ENCODE data around the gene SELENOF. TPM values are rescaled to one million over a fixed set of nuclear protein-coding genes. Genes with fewer than 3 reads are reported as not detected.

SELENOF gene
- total RNA-seq, 1 donor: 275 TPM

DNA sequence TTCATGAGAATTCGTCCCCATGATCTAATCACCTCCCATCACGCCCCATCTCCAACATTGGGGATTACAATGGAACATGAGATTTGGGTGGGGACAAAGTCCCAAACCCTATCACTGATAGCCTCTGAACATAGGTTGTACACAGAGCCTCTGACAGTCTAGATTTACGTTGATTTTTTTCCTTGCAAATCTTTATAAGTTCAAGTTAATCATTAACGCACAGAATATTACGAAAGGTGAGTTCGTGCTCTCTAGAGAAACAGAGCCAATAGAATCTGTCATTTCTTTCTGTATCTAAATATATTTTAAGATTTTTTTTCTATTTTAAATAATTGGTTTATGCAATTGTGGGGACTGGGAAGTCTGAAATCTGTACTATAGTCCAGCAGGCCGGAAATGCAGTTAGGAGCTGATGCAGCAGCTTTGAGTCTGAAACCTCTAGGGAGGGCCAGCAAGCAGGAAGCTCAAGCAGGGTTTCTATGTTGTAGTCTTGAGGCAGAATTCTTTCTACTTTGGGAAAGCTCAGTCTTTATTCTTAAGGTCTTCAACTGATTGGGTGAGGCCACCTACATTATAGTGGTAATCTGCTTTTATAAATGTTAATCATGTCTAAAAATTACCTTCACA lies 61.0 kb downstream of the SELENOF start:
- no peak for DNase-seq (ENCODE audit: low read depth)
- TF ChIP-seq, protein P1, sequence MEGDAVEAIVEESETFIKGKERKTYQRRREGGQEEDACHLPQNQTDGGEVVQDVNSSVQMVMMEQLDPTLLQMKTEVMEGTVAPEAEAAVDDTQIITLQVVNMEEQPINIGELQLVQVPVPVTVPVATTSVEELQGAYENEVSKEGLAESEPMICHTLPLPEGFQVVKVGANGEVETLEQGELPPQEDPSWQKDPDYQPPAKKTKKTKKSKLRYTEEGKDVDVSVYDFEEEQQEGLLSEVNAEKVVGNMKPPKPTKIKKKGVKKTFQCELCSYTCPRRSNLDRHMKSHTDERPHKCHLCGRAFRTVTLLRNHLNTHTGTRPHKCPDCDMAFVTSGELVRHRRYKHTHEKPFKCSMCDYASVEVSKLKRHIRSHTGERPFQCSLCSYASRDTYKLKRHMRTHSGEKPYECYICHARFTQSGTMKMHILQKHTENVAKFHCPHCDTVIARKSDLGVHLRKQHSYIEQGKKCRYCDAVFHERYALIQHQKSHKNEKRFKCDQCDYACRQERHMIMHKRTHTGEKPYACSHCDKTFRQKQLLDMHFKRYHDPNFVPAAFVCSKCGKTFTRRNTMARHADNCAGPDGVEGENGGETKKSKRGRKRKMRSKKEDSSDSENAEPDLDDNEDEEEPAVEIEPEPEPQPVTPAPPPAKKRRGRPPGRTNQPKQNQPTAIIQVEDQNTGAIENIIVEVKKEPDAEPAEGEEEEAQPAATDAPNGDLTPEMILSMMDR (IDR thresholded peaks at IDR 0.05; ENCODE audit: insufficient read depth, low read depth, low read length): no peak
- H3K4me3 ChIP-seq (ENCODE audit: low read depth, low read length): no peak overlapping the region

DNA sequence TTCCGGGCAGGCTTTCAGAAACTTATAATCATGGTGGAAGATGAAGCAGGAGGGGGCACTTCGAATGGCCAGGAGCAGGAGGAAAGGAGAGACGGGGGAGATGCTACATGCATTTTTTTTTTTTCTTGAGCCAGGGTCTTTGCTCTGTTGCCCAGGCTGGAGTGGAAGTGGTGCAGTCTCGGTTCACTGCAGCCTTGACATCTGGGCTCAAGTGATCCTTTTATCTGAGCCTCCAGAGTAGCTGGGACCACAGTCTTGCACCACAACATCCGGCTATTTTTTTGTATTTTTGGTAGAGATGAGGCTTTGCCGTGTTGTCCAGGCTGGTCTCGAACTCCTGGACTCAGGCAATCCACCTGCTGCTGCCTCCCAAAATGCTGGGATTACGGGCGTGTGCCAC lies 61.6 kb downstream of the SELENOF start:
- DNase-seq (ENCODE audit: low read depth): no peak
- TF ChIP-seq, protein P1 (IDR thresholded peaks at IDR 0.05; ENCODE audit: insufficient read depth, low read depth, low read length): no peak
- no peak overlapping the region for H3K4me3 ChIP-seq (ENCODE audit: low read depth, low read length)

DNA sequence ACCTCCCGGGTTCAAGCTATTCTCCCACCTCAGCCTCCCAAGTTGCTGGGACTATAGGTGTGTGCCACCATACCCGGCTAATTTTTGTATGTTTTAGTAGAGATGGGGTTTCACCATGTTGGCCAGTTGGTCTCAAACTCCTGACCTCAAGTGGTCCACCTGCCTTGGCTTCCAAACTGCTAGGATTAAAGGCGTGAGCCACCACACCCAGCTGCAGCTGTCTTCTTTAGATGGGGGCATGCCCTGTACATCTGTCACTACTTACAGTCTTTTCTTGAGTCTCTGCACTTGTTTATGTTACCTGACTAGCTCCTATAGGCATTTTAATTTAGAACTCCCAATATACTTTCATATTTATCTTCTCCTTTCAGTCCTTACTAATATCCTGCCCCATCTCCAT lies 64.2 kb downstream of the SELENOF start:
- no peak for DNase-seq (ENCODE audit: low read depth)
- TF ChIP-seq, protein P1 (IDR thresholded peaks at IDR 0.05; ENCODE audit: insufficient read depth, low read depth, low read length): no peak
- H3K4me3 ChIP-seq (ENCODE audit: low read depth, low read length): no peak overlapping the region

DNA sequence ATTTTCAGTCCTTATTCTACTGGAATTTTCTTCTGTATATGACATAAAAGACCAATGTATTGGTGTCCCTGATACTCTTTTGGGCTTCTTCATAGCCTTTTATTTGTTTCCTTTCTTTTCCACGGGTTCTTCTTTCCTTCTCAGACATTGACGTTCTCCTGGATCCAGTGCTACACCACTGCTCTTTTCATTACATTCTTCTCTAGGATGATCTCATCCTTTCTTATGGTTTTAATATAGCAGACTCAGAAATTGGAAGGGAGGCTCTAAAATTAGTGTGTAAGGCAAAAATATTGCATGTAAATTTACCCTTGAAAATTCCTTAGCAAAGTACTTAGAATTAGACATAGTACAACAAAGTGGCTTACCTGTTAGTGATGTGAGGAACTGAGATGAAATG lies 65.3 kb downstream of the SELENOF start:
- TF ChIP-seq, protein P1 (IDR thresholded peaks at IDR 0.05; ENCODE audit: insufficient read depth, low read depth, low read length): no peak
- no peak for DNase-seq (ENCODE audit: low read depth)

DNA sequence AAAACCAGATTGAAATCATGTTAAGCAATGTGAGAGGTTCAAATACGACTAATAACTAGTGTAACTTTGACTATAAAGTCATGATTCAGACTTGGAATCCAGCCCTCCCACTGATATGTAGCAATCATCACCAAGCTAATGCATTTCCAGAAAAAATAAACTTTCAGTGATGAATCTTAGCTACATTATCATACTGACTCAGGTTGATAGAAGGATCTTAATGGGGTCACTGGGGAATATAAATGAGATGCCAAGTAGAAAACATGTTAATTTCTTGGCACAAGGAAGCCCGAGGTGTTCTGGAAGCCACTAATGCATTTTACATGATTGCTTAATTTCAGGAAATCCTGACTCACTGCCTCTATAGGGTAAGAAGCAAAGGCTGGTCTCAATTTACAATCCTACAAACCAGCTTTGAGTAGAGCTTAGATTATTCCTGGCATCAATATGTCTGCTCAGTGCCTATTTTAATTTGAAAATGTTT lies 67.7 kb downstream of the SELENOF start:
- TF ChIP-seq, protein P1 (IDR thresholded peaks at IDR 0.05; ENCODE audit: insufficient read depth, low read depth, low read length): no peak
- DNase-seq (ENCODE audit: low read depth): peak; percentile 86
- H3K4me3 ChIP-seq (ENCODE audit: low read depth, low read length): no peak overlapping the region

More for the DNA sequence above, 65.3 kb downstream of the SELENOF start:
- H3K4me3 ChIP-seq (ENCODE audit: low read depth, low read length): no peak overlapping the region

DNA sequence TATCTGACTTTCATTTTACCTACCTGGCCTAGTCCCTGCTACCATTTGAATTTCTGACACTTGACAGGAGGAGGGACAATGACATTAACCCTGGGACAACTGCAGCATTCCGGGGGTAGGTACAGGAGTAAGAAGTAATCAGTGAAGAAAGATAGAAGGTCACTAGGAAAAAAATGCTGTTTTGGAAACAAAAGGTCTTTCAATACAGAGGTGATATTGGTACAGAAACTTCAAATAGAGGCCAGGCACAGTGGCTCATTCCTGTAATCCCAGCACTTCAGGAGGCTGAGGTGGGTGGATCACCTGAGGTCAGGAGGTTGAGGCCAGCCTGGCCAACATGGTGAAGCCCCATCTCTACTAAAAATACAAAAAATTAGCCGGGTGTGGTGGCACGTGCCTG lies 68.4 kb downstream of the SELENOF start:
- TF ChIP-seq, protein P1 (IDR thresholded peaks at IDR 0.05; ENCODE audit: insufficient read depth, low read depth, low read length): no peak
- no peak overlapping the region for H3K4me3 ChIP-seq (ENCODE audit: low read depth, low read length)
- no peak for DNase-seq (ENCODE audit: low read depth)

DNA sequence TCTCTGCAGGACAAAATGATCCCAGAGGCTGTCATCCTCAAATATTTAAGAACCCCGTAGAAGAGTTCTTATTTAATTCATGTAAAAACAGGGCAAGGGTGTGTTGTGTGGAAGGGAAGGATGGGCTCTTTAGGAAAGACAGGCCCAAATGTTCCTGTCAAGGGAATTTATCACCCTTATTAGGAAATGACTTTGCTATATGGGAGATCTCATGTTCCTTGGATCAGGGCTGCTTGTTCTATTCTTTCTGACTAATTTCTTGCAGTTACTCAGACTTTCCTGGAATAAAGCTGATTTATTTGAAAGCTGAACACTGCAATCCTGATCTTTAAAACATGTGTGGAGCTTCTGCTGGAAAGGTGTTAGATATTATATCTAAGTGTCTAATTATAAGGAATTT lies 72.8 kb downstream of the SELENOF start:
- no peak for DNase-seq (ENCODE audit: low read depth)

More for the DNA sequence above, 72.8 kb downstream of the SELENOF start:
- TF ChIP-seq, protein P1 (IDR thresholded peaks at IDR 0.05; ENCODE audit: insufficient read depth, low read depth, low read length): no peak
- H3K4me3 ChIP-seq (ENCODE audit: low read depth, low read length): no peak overlapping the region
